Measurements from ENCODE around the gene MCTP1.

MCTP1 gene

GRCh38 chr5:94682814-94683520 is 601.9 kb downstream of the MCTP1 start:
- DNase-seq = no peak

GRCh38 chr5:94675965-94676618 is 608.8 kb downstream of the MCTP1 start:
- DNase-seq = no peak

- DNase-seq = no peak
Observed at GRCh38 chr5:94674490-94675382, 610.2 kb downstream of the MCTP1 start.

GRCh38 chr5:94672746-94673145 is 612.1 kb downstream of the MCTP1 start:
- DNase-seq = no peak

GRCh38 chr5:94670726-94671125 is 614.2 kb downstream of the MCTP1 start:
- DNase-seq = no peak

GRCh38 chr5:94667937-94668336 is 617.0 kb downstream of the MCTP1 start:
- DNase-seq = no peak

GRCh38 chr5:94661086-94661485 is 623.8 kb downstream of the MCTP1 start:
- no peak for DNase-seq

- DNase-seq = no peak
Observed at GRCh38 chr5:94660506-94660905, 624.4 kb downstream of the MCTP1 start.

- no peak for DNase-seq
Observed at GRCh38 chr5:94658272-94658671, 626.6 kb downstream of the MCTP1 start.
